Limb (tissue), 2 donors: Measurements from ENCODE around the gene SEMA4G.
A peak's percentile ranks its signal among the peaks of the same experiment; 100 is the strongest.

Source experiments
- DNase-seq, 2 donors: peaks; one replicate each; pipeline ENCODE4 v3.0.0-alpha.2; 2016; ENCODE audit errors: extremely low spot score in 2 of 2

SEMA4G gene

DNA sequence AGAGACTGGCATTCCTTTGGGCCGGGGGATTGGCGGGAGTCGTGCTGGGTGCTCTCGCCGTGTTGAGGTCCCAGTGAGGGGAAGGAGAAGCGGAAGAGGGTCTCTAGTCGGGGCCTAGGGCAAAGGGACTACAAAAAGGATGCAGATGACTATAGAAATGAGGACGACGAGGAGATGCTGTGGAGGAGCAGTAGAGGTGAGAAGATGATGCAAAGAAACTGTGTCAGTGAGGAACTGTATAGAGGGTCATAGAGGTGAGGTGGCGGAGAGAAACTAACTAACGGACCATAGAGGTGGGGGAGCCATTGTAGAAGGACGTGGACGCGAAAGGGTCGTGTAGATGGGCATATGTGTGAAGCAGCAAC lies 18.4 kb downstream of the SEMA4G start:
- DNase-seq = no peak

DNA sequence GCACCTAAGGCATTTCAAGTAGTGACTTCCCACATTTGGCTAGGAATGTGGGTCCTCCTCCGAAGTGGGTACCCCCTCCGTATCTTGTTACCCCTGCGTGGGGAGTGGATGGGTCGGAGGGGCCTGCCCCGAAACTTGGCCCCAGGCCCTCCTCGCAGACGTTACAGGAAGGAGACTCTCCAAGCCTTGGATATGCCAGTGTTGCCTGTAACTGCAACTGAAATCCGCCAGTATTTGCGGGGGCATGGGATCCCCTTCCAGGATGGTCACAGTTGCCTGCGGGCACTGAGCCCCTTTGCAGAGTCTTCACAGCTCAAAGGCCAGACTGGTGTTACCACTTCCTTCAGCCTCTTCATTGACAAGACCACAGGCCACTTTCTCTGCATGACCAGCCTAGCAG lies 18.9 kb downstream of the SEMA4G start:
- no peak for DNase-seq

GRCh38 chr10:100989088-100989487 lies 19.8 kb downstream of the SEMA4G start:
- DNase-seq = no peak

DNA sequence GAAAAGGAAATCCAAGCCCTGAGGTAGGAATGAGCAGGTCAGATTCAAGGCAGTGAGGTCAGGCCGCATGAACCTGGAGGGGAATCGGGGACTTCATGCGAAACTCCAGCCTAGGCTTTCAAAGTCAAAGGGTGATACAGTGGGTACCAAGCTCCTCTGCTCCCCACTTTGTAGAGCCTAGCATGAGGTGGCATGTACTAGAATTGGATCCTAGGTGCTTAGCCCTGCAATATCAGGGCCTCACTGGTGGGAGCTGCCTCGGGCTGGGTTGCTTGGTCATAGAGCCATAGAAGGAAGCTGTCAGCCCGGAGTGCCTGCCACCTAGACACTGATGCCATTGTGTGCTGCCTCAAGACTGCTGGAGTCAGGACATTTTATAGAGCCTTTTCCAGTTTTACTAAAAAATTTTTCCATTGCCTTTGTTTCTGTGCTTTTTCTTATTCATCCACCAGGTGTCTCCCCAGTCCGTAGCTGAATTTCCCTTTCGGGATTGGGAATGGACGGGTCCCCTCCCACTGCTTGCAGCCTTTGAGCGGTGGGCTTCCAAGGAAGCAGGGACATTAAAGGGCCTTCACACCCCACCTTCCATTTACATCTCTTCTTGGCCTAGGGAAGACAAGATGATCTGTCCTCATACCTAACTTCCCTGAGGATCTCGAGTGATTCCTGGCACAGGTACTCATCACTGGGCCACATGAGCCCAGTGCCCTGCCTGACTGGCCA lies 24.8 kb downstream of the SEMA4G start:
- DNase-seq = peak; percentile 49 to 66

DNA sequence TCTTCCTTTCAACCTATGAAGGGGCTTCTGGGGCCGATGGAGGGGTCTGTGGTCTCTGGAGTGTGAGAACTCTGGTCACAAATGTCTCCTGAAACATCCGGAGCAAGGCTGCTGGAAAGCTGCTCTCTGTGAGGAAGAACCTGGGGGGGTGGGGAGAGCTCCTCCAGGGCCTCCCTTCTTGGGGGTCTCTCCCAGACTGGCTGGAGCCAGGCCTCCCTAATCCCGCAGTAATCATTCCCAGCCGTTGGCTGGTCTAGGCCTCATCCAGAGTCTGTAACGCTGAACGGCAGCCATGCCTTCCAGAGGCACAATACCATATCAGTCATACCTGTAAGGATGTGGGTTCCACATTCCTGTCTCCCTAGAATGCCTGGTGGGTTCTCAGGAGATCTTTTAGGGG lies 25.9 kb downstream of the SEMA4G start:
- peak in 1 of 2 donors; percentile 7 for DNase-seq

DNA sequence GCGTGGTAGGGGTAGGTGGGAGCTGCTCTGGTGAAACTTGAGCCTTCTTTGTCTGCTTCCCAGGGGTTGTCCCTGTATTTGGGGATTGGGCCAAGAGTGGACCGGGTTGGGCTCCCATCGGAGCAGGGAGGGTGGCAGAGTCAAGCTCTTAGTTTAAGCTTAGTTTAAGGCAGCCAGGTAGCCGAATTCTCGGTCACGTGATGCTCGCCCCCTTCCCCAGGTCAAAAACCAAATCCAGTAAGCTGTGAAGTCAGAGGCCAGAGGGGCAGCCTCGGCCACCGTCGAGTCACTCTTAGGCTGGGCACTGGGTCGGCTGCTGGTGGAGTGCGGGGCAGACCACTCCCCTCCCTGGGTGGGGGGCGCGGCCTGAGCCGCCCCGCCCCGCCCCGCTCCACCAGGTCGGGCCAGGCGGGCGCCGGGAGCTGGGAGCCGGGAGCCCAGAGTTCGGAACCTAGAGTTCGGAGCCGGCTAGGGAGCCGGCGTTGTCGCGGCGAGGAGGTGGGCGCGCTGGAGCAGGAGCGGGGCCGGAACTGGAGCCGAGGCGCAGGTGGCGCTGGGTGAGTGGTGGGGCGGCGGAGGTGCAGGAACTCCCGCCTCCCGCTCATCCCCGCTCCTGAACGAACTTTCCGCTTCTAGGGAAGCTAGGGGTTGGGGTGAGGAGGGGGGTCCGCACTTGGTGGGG lies 27.5 kb downstream of the SEMA4G start:
- peak; percentile 8 to 60 for DNase-seq

DNA sequence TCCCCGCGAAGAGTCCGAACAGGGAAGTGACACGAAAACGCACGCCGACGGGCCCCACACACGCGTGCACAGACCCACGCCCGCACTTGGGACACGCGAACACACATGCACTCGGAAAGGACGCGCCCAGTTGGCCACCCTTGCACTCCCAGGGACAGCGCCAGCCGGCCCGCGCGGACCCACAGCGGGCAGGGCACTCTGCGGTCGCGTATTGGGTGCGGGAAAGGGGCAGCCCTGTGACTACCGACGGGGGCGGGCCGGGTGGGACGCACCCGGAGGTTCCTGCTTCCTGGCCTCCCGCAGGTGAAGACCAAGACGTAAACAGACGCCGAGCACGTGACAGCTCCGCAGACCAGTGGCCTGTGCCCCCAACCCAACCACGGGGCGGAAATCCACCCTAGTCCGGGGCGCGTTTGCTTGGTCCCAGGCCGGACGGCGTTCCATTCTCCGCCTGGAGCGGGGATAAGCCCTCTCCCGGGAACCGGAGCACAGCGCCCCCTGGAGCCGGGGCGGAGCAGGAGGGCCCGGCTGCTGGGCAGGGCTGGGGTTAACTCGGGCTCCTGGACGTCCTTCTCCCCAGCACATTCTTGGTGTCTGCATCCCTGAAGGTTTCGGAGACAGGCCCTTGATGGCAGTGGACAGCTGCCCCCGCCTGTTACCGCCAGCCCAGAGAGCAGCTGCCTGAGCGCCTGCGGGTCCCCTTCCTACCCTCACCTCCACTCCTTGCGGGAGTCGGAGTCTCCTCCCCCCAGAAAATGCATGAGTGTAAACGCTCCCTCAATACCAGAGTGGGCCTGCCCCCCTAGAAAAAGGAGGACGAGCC lies 28.3 kb downstream of the SEMA4G start:
- no peak for DNase-seq

DNA sequence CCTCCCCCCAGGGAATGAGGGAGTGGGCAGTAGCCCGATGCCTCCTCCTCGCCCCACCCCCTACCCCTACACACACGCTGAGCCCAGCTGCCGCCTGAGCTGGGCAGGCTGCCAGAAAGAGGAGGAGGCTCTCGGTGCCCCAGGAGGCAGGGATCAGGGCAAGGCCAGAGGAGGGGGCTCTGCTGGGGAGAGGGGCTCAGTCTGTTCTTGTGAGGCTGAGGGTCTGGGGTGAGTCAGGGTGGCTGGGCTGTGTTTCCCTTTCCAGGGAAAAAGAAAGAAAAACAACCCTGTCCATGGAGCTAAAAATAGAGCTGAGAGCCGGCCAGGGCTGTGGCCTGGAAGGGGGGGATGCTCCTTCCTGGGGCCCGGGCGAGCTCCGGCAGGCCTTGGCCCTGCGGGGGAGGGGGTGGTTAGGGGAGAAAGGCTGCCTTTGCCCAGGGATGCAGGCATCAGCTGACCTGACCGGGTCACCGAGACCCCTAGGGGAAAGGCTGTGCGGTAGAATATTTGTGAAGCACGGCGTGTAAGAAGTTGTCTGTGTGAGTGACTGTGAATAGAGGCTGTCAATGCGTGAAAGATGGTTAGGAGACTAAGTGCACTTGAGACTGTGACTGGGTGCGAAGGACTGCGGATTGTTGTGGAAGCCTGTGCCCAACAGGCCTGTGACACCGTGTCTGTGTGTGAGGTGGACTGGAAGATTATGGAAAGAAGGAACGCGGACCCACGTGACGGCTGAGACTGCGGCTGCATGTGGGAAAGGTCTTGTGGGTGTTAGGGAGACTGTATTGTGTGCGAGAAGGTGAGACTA lies 29.1 kb downstream of the SEMA4G start:
- peak; percentile 88 to 93 for DNase-seq

- DNase-seq = peak; percentile 75 to 91
These were observed 29.9 kb downstream of the SEMA4G start for GRCh38 chr10:100998991-100999741.

- no peak for DNase-seq
These were observed 30.4 kb downstream of the SEMA4G start, which contains the start of gene LZTS2 for GRCh38 chr10:100999742-101000126. TSS of gene LZTS2 (plus strand) at chr10:100999808. CDS start at chr10:101002539, 2,731 bp downstream.

DNA sequence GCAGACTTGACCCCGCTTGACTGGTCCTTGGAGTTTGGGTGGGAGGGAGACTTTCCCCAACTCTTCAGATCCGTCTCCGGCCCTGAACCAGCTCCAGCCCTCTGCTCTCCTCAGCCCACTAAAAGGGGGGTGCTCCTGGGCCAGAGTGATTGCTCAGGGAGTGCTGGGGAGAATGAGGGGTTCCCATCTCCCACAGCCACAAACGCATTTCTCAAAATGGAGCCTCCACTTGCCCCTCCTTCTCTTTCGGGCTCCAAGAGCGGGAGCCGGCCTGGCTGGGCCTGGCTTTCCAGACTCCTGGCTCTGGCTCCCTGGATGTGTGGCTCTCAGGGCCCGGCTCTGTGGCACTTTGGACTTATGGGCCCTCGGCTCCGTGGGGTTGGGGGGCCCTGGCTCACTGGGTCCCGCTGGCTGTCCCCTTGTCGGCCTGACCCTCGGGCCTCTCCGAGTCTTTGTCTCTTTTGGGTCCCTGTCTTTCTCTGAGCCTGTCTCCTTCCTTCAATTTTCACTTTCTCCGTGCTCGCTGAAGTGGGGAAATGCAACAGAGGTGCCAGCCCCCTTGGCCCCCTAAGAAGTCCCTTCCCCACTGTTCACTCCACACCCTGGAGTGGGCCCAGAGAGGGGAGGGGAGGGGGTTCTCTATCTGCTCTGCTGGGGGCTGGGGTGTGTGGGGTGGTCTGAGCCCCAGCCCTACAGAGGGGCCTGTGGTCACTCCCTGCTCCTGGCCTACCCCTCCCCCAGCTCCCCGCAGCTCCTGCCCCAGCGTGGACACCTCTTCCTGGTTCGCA lies 31.0 kb downstream of the SEMA4G start:
- DNase-seq = peak; percentile 13 to 70

GRCh38 chr10:101000915-101001658 lies 31.8 kb downstream of the SEMA4G start:
- peak; percentile 71 to 74 for DNase-seq

GRCh38 chr10:101001659-101002035 lies 32.3 kb downstream of the SEMA4G start:
- no peak for DNase-seq

GRCh38 chr10:101002456-101002855 lies 33.2 kb downstream of the SEMA4G start:
- DNase-seq = no peak

GRCh38 chr10:101003639-101004206 lies 34.4 kb downstream of the SEMA4G start:
- no peak for DNase-seq

- no peak for DNase-seq
These were observed 36.1 kb downstream of the SEMA4G start for GRCh38 chr10:101005361-101005760.

- DNase-seq = no peak
These were observed 36.7 kb downstream of the SEMA4G start for GRCh38 chr10:101005869-101006567.

- peak in 1 of 2 donors; percentile 57 for DNase-seq
These were observed 37.3 kb downstream of the SEMA4G start for GRCh38 chr10:101006593-101007098.
